K562 (cell line): ENCODE measurements around the gene IMPA2. TPM values are rescaled to one million over a fixed set of nuclear protein-coding genes. Genes with fewer than 3 reads are reported as not detected.

ENCODE experiments used
- CXXC5 ChIP-seq: fragments of 250-450 bp; sonication (Bioruptor Pico); IDR thresholded peaks from 2 replicates; pipeline ENCODE4 v1.8.0; 2022; ENCODE audit warnings: inconsistent platforms, mild to moderate bottlenecking, moderate library complexity
- LCOR ChIP-seq: sonication (generic); formaldehyde crosslinking; IDR thresholded peaks from 2 replicates; pipeline ENCODE4 v1.8.0; 2022; ENCODE audit warnings: mild to moderate bottlenecking, missing genetic modification reagents
- polyA plus RNA-seq, 8 experiments: library from polyadenylated mRNA; depleted of rRNA in 4 of 8; stranded (reverse) in 5 of 8; unstranded in 3 of 8; fragments of >200 nt; fragmentation: Nextera tagmentation in 2 of 8; fragmentation: Illumina TruSeq in 1 of 8; extraction: Ambion mirVana in 2 of 8; extraction: Trizol in 1 of 8; gene quantifications; 2 replicates each; pipeline versions ENCODE4 v1.2.1 to v1.2.3, GENCODE V29; 2011 to 2014; ENCODE audit warnings: inconsistent platforms in 1 of 8, missing spikeins in 1 of 8
- small RNA-seq: library from RNA; depleted of rRNA; stranded (forward); fragments of <200 nt; gene quantifications from one replicate; pipeline ENCODE3, GENCODE V24; 2014
- total RNA-seq, 7 experiments: library from RNA; depleted of rRNA in 6 of 7; stranded (reverse); fragments of >200 nt in 6 of 7; fragmentation: Illumina TruSeq in 2 of 7; extraction: Trizol in 2 of 7; gene quantifications; 2 replicates each; pipeline versions ENCODE4 v1.2.1 to v1.2.3, GENCODE V29; 2011 to 2021; ENCODE audit warnings: low replicate concordance in 1 of 7
- TF ChIP-seq, protein P1 (sequence below), 3 experiments: fragments of 200-800 bp in 1 of 3; fragments of 250-450 bp in 1 of 3; fragments of 450-650 bp in 1 of 3; sonication (Bioruptor Pico) in 1 of 3; sonication (Bioruptor generic) in 1 of 3; formaldehyde crosslinking in 1 of 3; IDR thresholded peaks; 2 replicates each; pipeline versions ENCODE4 v1.6.1 to v1.8.0; 2016 to 2022; ENCODE audit warnings: mild to moderate bottlenecking in 2 of 3, missing genetic modification characterization in 2 of 3, missing compliant biosample characterization in 1 of 3, moderate library complexity in 1 of 3

Gene IMPA2
- total and polyA plus RNA-seq, 9 of the 15 experiments (the other 6 are each of a cell fraction or from before 2014, with no cell fraction given) = 0.62 to 11.3 (median 5.7) TPM

DNA sequence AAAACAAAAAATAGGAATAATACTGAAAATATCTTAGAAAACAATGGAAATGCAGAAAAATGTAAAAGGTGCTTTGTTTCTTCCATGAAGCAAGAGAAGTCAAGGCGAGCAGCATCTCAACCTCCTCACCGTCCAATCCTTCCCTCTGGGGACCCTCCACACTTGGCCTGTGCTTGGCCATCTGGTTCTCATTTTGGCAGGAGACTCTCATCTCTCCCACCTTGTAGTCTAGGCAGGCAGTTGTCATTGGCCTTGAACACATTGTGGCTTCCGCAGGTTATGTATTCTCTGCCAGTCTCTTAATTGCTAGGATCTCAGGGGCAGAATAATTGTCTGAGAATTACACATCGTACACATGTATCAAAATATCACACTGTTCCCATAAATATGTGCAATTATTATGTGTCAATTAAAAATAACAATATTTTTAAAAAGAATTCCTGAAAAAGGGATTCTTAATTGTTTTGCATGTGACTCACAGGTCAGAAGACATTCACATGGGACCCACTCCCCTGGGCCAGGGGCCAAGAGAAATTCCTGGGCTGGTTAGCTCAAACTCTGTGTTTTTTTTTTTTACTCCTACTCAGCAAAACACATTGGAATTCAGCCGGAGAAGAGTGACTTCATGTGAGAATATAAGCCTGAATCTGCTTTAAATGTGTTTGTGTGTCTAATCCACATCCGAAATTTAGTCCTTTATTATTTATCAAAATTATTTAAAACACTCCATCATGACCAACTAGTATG, 98.4 kb downstream of the IMPA2 start (continued):
- TF ChIP-seq, protein P1, sequence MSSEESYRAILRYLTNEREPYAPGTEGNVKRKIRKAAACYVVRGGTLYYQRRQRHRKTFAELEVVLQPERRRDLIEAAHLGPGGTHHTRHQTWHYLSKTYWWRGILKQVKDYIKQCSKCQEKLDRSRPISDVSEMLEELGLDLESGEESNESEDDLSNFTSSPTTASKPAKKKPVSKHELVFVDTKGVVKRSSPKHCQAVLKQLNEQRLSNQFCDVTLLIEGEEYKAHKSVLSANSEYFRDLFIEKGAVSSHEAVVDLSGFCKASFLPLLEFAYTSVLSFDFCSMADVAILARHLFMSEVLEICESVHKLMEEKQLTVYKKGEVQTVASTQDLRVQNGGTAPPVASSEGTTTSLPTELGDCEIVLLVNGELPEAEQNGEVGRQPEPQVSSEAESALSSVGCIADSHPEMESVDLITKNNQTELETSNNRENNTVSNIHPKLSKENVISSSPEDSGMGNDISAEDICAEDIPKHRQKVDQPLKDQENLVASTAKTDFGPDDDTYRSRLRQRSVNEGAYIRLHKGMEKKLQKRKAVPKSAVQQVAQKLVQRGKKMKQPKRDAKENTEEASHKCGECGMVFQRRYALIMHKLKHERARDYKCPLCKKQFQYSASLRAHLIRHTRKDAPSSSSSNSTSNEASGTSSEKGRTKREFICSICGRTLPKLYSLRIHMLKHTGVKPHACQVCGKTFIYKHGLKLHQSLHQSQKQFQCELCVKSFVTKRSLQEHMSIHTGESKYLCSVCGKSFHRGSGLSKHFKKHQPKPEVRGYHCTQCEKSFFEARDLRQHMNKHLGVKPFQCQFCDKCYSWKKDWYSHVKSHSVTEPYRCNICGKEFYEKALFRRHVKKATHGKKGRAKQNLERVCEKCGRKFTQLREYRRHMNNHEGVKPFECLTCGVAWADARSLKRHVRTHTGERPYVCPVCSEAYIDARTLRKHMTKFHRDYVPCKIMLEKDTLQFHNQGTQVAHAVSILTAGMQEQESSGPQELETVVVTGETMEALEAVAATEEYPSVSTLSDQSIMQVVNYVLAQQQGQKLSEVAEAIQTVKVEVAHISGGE (CRISPR knock-in tag; IDR thresholded peaks at IDR 0.05) = no peak
- TF ChIP-seq CXXC5 (CRISPR knock-in tag) (no peak), LCOR (no peak)

Small RNAs within 50 kb of the gene (small RNA-seq; reads per million reads assigned to genes)
- gene AP001542.1 = not detected

Other genes starting within 250 kb of the IMPA2 start
- 22.3 and 22.9 TPM in 2 replicates for gene CHMP1B, start 130.1 kb upstream of the IMPA2 start, total RNA-seq (2014; rRNA removed)
- gene CHMP1B, start 130.1 kb upstream of the IMPA2 start, total RNA-seq (2014; rRNA removed; fragmentation: Illumina TruSeq; extraction: Trizol) = 18.7 and 21.7 TPM in 2 replicates
- gene CHMP1B, start 130.1 kb upstream of the IMPA2 start, total RNA-seq (2015; rRNA removed; fragmentation: Illumina TruSeq; extraction: Trizol) = 15.6 and 17.6 TPM in 2 replicates
- gene CHMP1B, start 130.1 kb upstream of the IMPA2 start, total RNA-seq (2021) = 17.1 and 21.3 TPM in 2 replicates
- gene CHMP1B, start 130.1 kb upstream of the IMPA2 start, polyA plus RNA-seq (2011; rRNA removed) = 17.7 and 19.0 TPM in 2 replicates
- 20.3 and 22.6 TPM in 2 replicates for gene CHMP1B, start 130.1 kb upstream of the IMPA2 start, polyA plus RNA-seq (2014; fragmentation: Illumina TruSeq; extraction: Trizol)
- gene CHMP1B, start 130.1 kb upstream of the IMPA2 start, polyA plus RNA-seq (2014; fragmentation: Nextera tagmentation; extraction: Ambion mirVana) = 10 to 100 TPM; 12.3 to 14.5 TPM
- 27.9 and 29.9 TPM in 2 replicates for gene CHMP1B, start 130.1 kb upstream of the IMPA2 start, polyA plus RNA-seq (2014; rRNA removed)
- 11.2 and 12.8 TPM in 2 replicates for gene MPPE1, start 73.2 kb upstream of the IMPA2 start, total RNA-seq (2014; rRNA removed)
- 12.8 and 14.7 TPM in 2 replicates for gene MPPE1, start 73.2 kb upstream of the IMPA2 start, total RNA-seq (2014; rRNA removed; fragmentation: Illumina TruSeq; extraction: Trizol)
- 10.7 and 11.7 TPM in 2 replicates for gene MPPE1, start 73.2 kb upstream of the IMPA2 start, total RNA-seq (2015; rRNA removed; fragmentation: Illumina TruSeq; extraction: Trizol)
- gene MPPE1, start 73.2 kb upstream of the IMPA2 start, total RNA-seq (2021) = 14.2 and 17.4 TPM in 2 replicates
- gene MPPE1, start 73.2 kb upstream of the IMPA2 start, polyA plus RNA-seq (2011; rRNA removed) = 18.2 and 19.2 TPM in 2 replicates
- gene MPPE1, start 73.2 kb upstream of the IMPA2 start, polyA plus RNA-seq (2014; fragmentation: Illumina TruSeq; extraction: Trizol) = 11.0 and 12.8 TPM in 2 replicates
- gene MPPE1, start 73.2 kb upstream of the IMPA2 start, polyA plus RNA-seq (2014; fragmentation: Nextera tagmentation; extraction: Ambion mirVana) = 10 to 100 TPM; 13.3 to 13.4 TPM
- gene MPPE1, start 73.2 kb upstream of the IMPA2 start, polyA plus RNA-seq (2014; rRNA removed) = 12.8 and 19.5 TPM in 2 replicates
- gene ANKRD62, start 112.3 kb downstream of the IMPA2 start, total RNA-seq (2014; rRNA removed) = 0.33 and 0.45 TPM in 2 replicates
- 0.96 and 1.1 TPM in 2 replicates for gene ANKRD62, start 112.3 kb downstream of the IMPA2 start, total RNA-seq (2014; rRNA removed; fragmentation: Illumina TruSeq; extraction: Trizol)
- gene ANKRD62, start 112.3 kb downstream of the IMPA2 start, total RNA-seq (2015; rRNA removed; fragmentation: Illumina TruSeq; extraction: Trizol) = 0.83 and 1.1 TPM in 2 replicates
- gene ANKRD62, start 112.3 kb downstream of the IMPA2 start, total RNA-seq (2021) = 0.44 and 0.69 TPM in 2 replicates
- gene ANKRD62, start 112.3 kb downstream of the IMPA2 start, polyA plus RNA-seq (2011; rRNA removed) = not detected in 2 replicates
- 0.18 and 0.31 TPM in 2 replicates for gene ANKRD62, start 112.3 kb downstream of the IMPA2 start, polyA plus RNA-seq (2014; fragmentation: Illumina TruSeq; extraction: Trizol)
- gene ANKRD62, start 112.3 kb downstream of the IMPA2 start, polyA plus RNA-seq (2014; fragmentation: Nextera tagmentation; extraction: Ambion mirVana) = under 1 TPM; 0.28 to 0.48 TPM
- 0.16 and 0.89 TPM in 2 replicates for gene ANKRD62, start 112.3 kb downstream of the IMPA2 start, polyA plus RNA-seq (2014; rRNA removed)